GM19372 (cell line): Measurements from ENCODE around the gene SLC6A9.

ENCODE experiments used
- ATAC-seq: cut with Tn5 transposase; IDR thresholded peaks from one replicate; pipeline ENCODE4 v1.9.1; 2021; ENCODE audit warnings: mild to moderate bottlenecking, low read depth, moderate library complexity; ENCODE audit not compliant: unreplicated experiment

Gene SLC6A9

GRCh38 chr1:44012404-44012803, 18.9 kb downstream of the SLC6A9 start:
- ATAC-seq = no peak

GRCh38 chr1:44010935-44011471, 20.3 kb downstream of the SLC6A9 start:
- ATAC-seq = no peak

DNA sequence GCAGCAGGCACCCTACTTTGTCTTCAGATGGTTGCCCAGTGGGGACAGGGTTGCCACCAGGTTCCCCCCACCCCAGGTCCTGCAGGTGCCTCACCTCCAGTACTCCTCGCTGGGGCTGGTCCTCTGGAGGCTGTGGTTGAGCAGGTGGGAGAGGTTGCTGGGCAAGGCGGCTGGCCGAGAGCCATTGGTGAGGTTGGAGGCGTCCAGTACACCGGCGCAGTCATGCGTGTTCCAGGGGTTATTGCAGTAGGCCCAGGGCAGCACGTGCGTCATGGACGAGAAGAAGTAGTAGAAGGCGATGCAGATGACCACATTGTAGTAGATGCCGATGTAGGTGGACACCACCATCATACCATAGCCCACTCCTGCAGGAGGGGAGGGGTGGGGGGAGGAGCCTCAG, 23.0 kb downstream of the SLC6A9 start:
- ATAC-seq = no peak

DNA sequence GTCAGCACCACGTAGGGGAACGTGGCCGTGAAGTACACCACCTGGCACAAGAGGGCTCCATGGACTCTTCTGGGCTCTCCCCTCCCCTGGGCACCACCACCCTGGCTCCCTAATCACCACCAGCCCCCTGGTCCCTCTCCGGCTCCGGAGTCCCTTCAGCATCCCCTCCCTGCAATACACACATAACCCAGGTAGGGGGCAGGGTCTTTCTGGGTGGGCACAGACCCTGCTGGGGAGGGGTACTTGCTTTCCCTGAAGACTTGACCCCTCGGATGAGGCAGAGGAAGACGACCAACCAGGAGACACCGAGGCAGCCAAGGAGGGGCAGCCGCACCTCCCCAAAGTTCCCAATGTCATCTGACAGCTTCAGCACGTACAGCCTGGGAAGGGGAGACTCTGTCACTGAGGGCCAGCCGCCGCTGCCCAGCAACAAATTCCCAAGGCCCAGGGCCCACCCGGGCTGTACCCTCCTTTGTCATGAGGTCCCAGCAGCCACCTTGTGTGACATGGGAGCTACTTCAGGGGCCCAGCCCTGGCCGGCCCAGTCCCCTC, 28.6 kb downstream of the SLC6A9 start:
- no peak for ATAC-seq

- ATAC-seq = no peak
Measured at GRCh38 chr1:44002165-44002564, 29.1 kb downstream of the SLC6A9 start.

DNA sequence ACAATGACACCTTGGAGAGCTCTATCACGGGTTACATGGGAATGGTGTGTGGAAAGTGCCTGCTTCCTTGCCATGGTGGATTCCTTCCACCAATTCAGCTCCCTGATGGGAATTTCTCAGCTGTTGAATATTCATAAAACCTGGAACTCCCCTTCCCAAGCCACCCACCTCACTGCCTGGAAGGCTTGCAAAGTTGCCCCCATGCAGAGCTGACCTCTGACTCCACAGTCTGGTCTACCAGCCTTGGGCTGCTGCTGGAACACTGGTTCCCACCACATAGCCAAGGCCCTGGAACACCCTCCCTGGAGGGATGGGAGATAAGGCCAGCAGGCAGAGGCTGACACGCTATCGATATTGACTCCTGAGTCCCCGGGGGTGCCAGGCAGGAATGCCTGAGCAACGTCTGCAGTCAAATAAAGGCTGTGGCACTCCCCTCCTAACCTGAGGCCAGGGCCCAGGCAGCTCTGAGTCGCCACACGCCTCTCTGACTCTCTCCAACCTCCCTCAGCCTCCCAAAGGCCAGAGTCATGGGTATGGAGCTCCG, 31.1 kb downstream of the SLC6A9 start:
- ATAC-seq = no peak

- no peak for ATAC-seq
Measured at GRCh38 chr1:43999455-43999854, 31.8 kb downstream of the SLC6A9 start.

DNA sequence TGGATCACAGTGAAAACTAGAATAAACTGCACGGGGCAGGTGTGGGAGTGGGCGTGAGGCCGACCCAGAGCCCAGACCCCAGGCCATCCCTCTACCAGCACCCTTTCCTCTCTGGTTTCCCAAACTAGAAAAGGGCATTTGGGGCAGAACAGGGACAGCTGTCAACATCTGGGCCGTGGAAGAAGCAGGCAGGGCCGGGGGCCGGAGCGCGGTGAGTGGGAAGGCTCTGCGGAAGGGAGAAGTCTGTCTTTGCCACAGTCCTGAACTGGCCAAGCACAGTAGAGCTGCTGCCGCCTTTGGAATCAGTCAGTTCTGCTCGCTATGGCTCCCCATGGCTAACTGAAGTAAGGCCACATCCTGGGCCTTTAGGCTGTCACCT, 33.3 kb downstream of the SLC6A9 start:
- no peak for ATAC-seq

- ATAC-seq = no peak
Measured at GRCh38 chr1:43997295-43997999, 33.8 kb downstream of the SLC6A9 start.

GRCh38 chr1:43996733-43997115, 34.5 kb downstream of the SLC6A9 start:
- ATAC-seq = no peak

DNA sequence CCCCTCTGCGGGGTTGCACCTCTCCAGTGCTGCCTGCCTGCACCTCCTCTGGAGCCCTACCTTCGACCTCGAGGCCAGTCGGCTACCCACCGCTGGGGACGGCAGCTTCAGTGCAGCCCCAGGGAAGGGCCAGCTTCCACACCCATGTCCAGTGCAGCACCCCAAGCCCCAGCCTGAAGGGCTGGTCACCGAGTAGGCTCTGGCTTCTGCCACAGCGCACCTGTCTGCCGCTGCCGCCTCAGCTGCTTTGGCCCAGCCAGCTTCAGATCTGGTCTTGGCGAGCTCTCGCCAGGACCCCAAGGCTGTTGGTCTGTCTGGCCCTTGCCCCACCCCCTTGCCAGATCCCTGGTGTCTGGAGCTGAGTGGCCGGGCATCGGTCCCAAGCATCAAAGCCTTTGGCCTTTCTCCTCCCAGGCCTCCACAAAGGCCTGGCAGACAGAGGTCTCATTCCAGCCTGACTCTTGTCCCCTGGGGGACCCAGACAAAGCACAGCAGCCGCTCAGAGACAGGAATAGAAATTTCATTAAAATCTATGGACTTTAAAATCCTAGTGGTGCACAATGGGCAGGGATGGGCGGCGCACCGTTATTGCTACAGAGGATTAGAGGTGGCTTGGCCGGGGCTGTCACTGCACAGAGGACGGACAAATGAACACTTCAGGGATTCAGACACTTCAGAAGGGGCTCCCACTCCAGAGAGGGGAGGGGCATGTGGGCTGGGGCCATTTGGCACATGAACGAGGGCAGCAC, 35.1 kb downstream of the SLC6A9 start:
- no peak for ATAC-seq

- ATAC-seq = no peak
Measured at GRCh38 chr1:43994794-43995790, 36.2 kb downstream of the SLC6A9 start.

DNA sequence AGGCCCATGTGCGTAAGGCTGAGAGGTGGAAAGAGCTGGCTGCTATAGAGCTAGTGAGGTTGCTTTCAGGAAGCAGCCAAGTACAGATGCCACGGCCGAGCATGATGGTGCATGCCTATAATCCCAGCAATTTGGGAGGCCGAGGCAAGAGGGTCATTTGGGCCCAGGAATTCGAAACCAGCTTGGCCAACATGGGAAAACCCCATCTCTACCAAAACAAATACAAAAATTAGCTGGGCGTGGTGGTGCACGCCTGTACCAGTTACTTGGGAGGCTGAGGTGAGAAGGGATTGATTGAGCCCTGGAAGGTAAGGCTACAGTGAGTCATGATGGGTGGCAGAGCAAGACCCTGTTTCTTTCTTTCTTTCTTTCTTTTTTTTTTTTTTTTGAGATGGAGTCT, 37.2 kb downstream of the SLC6A9 start:
- ATAC-seq = no peak

DNA sequence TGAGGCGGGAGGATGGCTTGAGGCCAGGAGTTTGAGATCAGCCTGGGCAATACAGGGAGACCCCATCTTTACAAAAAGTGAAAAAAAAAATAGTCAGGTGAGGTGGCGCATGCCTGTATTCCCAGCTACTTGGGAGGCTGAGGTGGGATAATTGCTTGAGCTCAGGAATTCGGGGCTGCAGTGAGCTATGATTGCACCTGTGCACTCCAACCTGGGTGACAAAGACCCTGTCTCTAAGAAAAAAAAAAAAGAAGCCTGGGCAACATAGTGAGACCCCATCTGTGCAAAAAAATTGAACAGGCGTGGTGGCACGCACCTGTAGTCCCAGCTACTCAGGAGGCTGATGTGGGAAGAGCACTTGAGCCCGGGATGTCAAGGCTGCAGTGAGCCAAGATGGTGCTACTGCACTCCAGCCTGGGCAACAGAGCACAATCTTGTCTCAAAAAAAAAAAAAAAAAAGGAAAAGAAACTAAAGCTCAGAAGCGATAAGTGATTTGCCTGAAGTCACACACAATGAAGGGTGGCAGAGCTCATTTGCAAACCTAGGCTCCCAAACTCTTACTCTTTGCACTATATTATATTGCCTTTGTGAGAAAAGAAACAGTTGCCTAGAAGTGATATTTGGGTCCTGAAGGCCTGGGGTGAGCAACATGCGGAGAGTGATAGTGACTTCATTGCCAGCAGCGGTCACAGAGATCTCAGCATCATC, 37.9 kb downstream of the SLC6A9 start:
- no peak for ATAC-seq

- no peak for ATAC-seq
Measured at GRCh38 chr1:43992232-43992995, 38.8 kb downstream of the SLC6A9 start.

- ATAC-seq = peak; percentile 77
Measured at GRCh38 chr1:43991476-43992231, 39.6 kb downstream of the SLC6A9 start, which contains the start of gene CCDC24. CCDC24 (plus strand) TSS chr1:43991599; CDS start chr1:43991879, 280 bp downstream.

DNA sequence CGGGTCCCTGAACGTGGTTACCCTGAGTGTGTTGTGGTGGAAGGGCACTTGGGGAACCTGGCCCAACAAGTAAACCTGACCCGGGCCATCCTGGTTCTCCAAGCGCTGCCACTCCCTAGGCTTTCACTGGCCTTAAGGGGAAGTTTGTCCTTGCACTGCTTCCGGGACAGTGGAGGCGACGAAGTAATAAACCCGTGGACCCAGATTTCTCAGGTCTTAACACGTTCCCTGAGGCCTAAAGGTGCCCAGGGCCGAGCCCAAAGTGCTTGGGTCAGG, 40.1 kb downstream of the SLC6A9 start:
- no peak for ATAC-seq
